SU-DHL-6 (cell line): ENCODE results near the gene KHK.

Source experiments
- EZH2phosphoT487 ChIP-seq: fragments of 200-600 bp; sonication (generic), shearing (Covaris generic); conservative IDR thresholded peaks from 2 replicates; pipeline ENCODE4 v1.6.1; 2018; ENCODE audit warnings: mild to moderate bottlenecking, antibody characterized with exemption, low read length, moderate library complexity, mixed read lengths
- TF ChIP-seq, protein P1 (sequence below): fragments of 200-600 bp; sonication (generic); IDR thresholded peaks from one replicate; pipeline ENCODE4 v1.5.1; 2017; ENCODE audit warnings: antibody characterized with exemption, mild to moderate bottlenecking, low read length, moderate library complexity; ENCODE audit not compliant: insufficient read depth, poor library complexity, severe bottlenecking

- TF ChIP-seq, protein P1, sequence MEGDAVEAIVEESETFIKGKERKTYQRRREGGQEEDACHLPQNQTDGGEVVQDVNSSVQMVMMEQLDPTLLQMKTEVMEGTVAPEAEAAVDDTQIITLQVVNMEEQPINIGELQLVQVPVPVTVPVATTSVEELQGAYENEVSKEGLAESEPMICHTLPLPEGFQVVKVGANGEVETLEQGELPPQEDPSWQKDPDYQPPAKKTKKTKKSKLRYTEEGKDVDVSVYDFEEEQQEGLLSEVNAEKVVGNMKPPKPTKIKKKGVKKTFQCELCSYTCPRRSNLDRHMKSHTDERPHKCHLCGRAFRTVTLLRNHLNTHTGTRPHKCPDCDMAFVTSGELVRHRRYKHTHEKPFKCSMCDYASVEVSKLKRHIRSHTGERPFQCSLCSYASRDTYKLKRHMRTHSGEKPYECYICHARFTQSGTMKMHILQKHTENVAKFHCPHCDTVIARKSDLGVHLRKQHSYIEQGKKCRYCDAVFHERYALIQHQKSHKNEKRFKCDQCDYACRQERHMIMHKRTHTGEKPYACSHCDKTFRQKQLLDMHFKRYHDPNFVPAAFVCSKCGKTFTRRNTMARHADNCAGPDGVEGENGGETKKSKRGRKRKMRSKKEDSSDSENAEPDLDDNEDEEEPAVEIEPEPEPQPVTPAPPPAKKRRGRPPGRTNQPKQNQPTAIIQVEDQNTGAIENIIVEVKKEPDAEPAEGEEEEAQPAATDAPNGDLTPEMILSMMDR, result no peak
- TF ChIP-seq EZH2phosphoT487, result no peak
Observed at GRCh38 chr2:27117995-27118524, 31.5 kb downstream of the KHK start.
